ENCODE data around the gene DMXL1.

Gene DMXL1

DNA sequence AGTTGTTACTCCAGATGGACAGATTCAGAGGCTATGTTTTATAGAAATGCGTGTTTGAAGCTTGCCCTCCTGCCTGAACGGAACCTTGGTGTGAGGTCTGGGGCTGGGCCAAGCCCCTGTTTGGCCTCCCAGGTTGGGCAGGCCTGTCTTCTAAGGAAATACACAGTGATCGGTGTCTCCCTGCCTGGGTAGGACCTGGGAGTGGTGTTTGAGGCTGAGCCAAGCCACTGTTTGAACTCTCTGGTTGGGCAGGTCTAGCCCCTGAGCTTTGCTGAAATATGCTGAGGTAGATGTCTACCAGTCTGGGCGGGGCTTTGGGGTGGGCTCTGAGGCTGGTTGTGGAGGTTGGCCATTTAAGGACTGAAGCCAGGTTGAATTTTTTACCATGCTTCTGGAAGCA, 90.5 kb downstream of the DMXL1 start:
- no peak for TF ChIP-seq FOXP2 (optimal IDR thresholded peaks at IDR 0.05; ENCODE audit: borderline replicate concordance, extremely low read depth, extremely low read length, insufficient read depth)
- no peak for TF ChIP-seq REST (IDR thresholded peaks at IDR 0.05; ENCODE audit: insufficient read depth in 1 of 2, low read depth in 2 of 2, low read length in 2 of 2)
- TF ChIP-seq TAF1 (IDR thresholded peaks at IDR 0.05; ENCODE audit: borderline replicate concordance, insufficient read depth, low read length), result no peak
- TF ChIP-seq SIN3A (IDR thresholded peaks at IDR 0.05; ENCODE audit: borderline replicate concordance, insufficient read depth, low read length), result no peak
- no peak for TF ChIP-seq POLR2AphosphoS5 (IDR thresholded peaks at IDR 0.05; ENCODE audit: low read depth, low read length)

DNA sequence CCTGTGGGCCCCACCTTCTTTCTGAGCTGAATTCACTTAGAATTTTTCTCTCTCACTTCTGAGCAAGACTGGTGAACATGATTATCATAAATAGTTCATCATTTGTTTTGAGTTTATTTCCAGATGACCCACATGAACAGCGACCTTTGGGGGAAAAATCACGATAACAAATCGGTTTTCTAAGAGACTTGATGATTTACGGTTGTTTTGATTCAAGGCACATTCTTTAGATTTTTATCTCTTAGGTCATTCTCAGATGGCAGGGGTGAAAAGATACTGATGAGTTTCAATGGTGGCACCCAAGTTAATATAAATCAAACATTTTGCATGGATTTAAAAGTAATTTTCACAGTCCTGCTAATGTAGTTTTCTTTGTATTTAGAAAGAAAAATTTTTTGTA, 95.1 kb downstream of the DMXL1 start:
- TF ChIP-seq SIN3A (IDR thresholded peaks at IDR 0.05; ENCODE audit: borderline replicate concordance, insufficient read depth, low read length), result no peak
- TF ChIP-seq TAF1 (IDR thresholded peaks at IDR 0.05; ENCODE audit: borderline replicate concordance, insufficient read depth, low read length), result no peak

GRCh38 chr5:119168401-119168800, 97.5 kb downstream of the DMXL1 start:
- no peak for TF ChIP-seq TAF1 (IDR thresholded peaks at IDR 0.05; ENCODE audit: borderline replicate concordance, insufficient read depth, low read length)
- no peak for TF ChIP-seq POLR2AphosphoS5 (IDR thresholded peaks at IDR 0.05; ENCODE audit: low read depth, low read length)
- no peak for TF ChIP-seq SIN3A (IDR thresholded peaks at IDR 0.05; ENCODE audit: borderline replicate concordance, insufficient read depth, low read length)
- TF ChIP-seq FOXP2 (optimal IDR thresholded peaks at IDR 0.05; ENCODE audit: borderline replicate concordance, extremely low read depth, extremely low read length, insufficient read depth), result no peak

DNA sequence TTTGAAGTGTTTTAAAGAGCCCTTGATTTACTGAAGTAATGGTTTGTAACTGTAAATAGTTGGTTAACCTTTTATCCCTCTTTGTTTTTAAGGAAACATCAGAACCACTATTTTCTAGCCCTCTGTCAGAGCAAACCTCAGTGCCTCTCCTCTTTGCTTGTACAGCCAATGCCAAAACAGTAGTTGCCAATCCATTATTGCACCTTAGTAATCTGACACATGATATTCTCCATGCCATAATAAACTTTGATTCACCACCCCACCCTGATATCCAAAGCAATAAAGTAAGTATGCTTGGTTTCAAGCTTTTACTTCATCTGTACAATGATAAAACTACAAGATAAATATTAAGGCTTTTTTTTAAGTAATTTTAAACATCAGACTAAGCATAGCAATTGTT, 100.8 kb downstream of the DMXL1 start:
- TF ChIP-seq SIN3A (IDR thresholded peaks at IDR 0.05; ENCODE audit: borderline replicate concordance, insufficient read depth, low read length) (no peak), REST (IDR thresholded peaks at IDR 0.05; ENCODE audit: insufficient read depth in 1 of 2, low read depth in 2 of 2, low read length in 2 of 2) (no peak), TAF1 (IDR thresholded peaks at IDR 0.05; ENCODE audit: borderline replicate concordance, insufficient read depth, low read length) (no peak), FOXP2 (optimal IDR thresholded peaks at IDR 0.05; ENCODE audit: borderline replicate concordance, extremely low read depth, extremely low read length, insufficient read depth) (no peak), POLR2AphosphoS5 (IDR thresholded peaks at IDR 0.05; ENCODE audit: low read depth, low read length) (no peak)

- TF ChIP-seq TAF1 (IDR thresholded peaks at IDR 0.05; ENCODE audit: borderline replicate concordance, insufficient read depth, low read length) (no peak), SIN3A (IDR thresholded peaks at IDR 0.05; ENCODE audit: borderline replicate concordance, insufficient read depth, low read length) (no peak), FOXP2 (optimal IDR thresholded peaks at IDR 0.05; ENCODE audit: borderline replicate concordance, extremely low read depth, extremely low read length, insufficient read depth) (no peak), REST (IDR thresholded peaks at IDR 0.05; ENCODE audit: insufficient read depth in 1 of 2, low read depth in 2 of 2, low read length in 2 of 2) (no peak), POLR2AphosphoS5 (IDR thresholded peaks at IDR 0.05; ENCODE audit: low read depth, low read length) (no peak)
Observed at GRCh38 chr5:119174578-119175163, 103.8 kb downstream of the DMXL1 start.

DNA sequence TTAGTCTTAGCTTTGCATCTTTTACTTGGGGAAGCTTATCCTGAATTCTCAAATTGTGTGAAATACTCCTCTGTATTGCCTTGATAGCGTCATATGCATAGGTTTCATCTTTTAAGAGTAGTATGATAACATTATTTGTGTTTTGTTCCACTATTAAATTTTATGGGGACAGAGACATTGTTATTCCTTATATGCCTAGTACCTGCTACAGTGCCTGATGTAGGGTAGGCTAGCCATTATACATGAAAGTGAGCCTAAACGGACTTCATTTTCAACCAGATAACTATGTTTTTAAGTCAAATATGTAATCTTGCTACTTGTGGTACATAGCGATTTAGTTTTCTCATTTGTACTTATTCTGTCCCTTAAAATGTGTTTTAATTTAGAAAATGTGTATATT, 105.9 kb downstream of the DMXL1 start:
- TF ChIP-seq REST (IDR thresholded peaks at IDR 0.05; ENCODE audit: insufficient read depth in 1 of 2, low read depth in 2 of 2, low read length in 2 of 2) (no peak), POLR2AphosphoS5 (IDR thresholded peaks at IDR 0.05; ENCODE audit: low read depth, low read length) (no peak)

All from PFSK-1 (cell line).